ENCODE data around the gene UGT1A3.

DNA sequence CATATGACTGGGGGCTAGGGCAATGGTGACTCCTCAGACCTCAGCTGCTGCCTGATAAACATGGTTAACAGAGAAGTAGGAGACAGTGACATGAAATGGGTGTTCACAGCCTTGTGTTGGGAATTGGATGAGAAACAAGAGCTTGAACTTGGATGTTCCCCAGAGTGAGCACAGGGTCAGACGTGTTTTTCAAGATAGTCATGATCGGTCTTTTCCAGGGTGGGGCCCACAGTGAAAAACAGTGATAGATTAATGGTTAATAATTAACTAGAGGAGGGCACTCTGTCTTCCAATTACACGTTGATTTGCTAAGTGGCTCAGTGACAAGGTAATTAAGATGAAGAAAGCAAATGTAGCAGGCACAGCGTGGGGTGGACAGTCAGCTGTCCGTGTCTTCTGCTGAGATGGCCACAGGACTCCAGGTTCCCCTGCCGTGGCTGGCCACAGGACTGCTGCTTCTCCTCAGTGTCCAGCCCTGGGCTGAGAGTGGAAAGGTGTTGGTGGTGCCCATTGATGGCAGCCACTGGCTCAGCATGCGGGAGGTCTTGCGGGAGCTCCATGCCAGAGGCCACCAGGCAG lies at the start of gene UGT1A3:
- TF ChIP-seq EP300 (IDR thresholded peaks at IDR 0.05; ENCODE audit: borderline replicate concordance) (no peak), ZBTB7A (IDR thresholded peaks at IDR 0.05; ENCODE audit: low read depth) (no peak)
